GM19455 (cell line): ENCODE results near the gene ARHGAP24.
A peak's percentile ranks its signal among the peaks of the same experiment; 100 is the strongest.

Experiments
- ATAC-seq: cut with Tn5 transposase; IDR thresholded peaks from one replicate; pipeline ENCODE4 v1.9.1; 2021; ENCODE audit not compliant: unreplicated experiment

The ARHGAP24 gene

GRCh38 chr4:85772470-85772869 is 297.5 kb downstream of the ARHGAP24 start:
- no peak for ATAC-seq

- no peak for ATAC-seq
Observed at GRCh38 chr4:85773372-85773771, 298.4 kb downstream of the ARHGAP24 start.

DNA sequence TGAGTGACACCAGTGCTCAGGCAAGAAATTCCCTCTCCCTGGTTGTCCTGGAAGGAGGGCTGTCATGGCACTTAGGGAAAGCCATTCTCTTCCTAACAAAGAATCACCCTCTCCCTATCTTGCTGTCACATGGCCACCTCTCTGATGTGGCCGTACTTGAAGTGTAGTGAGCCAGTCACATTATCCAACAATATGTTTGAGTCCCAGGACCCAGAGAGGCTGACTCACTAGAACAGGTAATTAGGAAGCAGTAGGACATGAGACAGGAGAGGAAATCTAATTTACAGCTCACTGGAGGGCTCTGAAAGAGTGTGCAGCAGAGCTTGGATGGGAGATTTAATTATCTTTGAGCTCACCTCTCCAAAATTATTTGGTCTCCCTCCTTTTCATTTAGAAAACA is 299.1 kb downstream of the ARHGAP24 start:
- no peak for ATAC-seq

GRCh38 chr4:85774489-85774888 is 299.5 kb downstream of the ARHGAP24 start:
- ATAC-seq = no peak

DNA sequence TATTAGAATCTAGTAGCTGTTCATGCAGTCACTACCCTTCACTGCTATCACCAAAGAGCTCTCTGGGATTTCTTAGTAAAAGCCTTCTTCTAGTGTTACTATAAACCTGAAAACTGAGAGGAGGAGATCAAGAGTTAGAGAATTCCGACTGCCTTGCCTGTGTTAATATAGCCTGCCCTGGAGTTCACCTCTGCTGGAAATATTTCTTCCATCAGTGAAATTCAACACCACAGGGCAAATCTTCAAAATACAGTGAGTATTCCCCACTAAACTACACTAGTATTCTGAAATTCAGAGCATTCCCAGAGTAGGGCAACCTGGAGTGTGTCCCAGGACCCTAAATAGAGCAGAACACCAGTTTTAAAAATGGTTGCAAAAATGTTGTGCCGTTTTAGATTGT is 301.1 kb downstream of the ARHGAP24 start:
- no peak for ATAC-seq

DNA sequence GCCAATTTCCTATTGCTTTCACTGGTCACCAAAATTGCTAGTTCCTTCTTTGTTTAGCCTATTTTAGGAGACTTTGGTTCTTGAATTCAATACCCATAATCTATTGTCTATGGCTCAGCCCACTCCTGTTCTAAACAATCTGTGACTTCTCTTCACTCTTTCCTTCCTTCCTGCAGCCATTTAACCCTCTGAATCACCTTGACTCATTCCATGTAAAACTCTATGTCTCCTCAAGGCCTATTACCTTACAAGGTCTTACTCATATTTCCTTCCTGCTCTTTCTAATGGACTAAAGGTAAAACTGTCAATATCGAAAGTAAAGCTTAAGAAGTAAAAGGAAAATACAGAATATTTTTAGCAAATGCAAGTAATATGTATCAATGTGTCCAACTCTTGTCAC is 301.6 kb downstream of the ARHGAP24 start:
- no peak for ATAC-seq

DNA sequence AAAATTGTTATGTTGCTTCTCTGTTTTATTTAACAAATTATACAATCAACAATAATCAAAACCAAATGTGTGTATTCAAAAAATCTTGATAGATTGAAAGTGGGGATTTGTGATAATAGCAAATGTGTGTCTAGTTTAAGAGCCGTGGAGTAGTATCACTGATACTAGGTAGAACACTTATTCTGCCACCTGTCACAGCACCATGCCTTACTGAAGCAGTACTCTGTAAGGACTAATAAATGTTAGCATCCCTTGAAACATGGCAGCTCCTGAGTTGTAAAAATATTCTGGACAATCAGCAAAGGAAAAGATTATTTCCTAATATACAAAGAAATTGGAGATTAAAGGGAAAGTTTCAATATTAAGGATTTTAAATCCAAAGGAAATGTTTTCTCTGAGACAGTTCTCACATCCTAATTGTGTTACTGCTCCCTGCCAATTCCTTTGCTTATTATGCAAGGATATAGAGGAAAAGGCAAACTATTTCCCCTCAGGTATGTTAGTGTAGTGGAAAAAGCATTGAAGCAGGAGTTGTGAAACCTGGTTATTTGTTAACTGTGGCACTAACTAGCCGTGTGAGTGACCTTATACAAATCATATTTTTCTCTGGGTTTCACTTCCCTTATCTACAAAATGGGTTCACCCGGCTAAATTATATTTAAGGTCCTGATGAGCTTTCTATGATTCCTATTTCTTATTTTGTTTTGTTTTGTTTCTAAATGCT is 303.1 kb downstream of the ARHGAP24 start:
- ATAC-seq = peak; percentile 83

- peak; percentile 88 for ATAC-seq
Observed at GRCh38 chr4:85778632-85779131, 303.7 kb downstream of the ARHGAP24 start.

GRCh38 chr4:85779165-85779564 is 304.2 kb downstream of the ARHGAP24 start:
- ATAC-seq = peak; percentile 24

GRCh38 chr4:85780664-85781063 is 305.7 kb downstream of the ARHGAP24 start:
- no peak for ATAC-seq

DNA sequence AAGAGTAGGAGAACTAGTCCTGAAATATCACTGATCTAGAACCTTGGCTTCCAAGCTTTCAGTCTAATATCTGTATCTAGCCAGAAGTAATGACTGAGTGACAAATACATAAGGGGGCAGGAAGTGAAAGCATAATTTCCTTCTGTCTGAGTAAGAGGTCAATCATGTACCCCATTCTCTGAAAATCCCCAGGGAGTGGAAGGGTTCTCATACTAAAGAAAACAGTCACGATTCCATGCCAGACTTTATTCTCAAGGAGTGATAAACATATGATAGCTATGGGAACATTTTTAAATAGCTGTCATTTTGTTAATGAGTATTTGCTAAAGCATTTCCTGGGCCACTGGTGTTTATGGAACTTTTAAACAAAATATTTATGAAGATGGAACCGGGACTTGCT is 308.5 kb downstream of the ARHGAP24 start:
- ATAC-seq = no peak

DNA sequence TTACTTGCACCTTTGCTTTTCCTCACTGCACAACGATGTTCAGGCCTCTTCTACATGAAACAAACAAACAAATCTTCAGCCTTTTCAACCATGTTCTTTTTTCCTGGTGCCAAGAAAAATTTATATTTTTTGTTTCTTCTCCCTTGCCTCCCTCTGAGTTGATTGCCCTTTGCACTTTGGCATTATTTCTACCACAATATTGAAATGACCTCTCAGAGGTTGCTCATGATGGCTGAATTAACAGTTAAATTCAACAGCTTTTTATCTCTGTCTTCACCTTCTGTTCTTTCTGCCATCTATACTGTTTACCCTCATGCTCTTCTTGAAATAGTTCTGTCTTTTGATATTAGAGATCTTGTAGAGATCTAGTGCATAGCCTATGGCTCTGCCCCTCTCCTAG is 308.9 kb downstream of the ARHGAP24 start:
- ATAC-seq = no peak

GRCh38 chr4:85784348-85784747 is 309.4 kb downstream of the ARHGAP24 start:
- ATAC-seq = no peak

DNA sequence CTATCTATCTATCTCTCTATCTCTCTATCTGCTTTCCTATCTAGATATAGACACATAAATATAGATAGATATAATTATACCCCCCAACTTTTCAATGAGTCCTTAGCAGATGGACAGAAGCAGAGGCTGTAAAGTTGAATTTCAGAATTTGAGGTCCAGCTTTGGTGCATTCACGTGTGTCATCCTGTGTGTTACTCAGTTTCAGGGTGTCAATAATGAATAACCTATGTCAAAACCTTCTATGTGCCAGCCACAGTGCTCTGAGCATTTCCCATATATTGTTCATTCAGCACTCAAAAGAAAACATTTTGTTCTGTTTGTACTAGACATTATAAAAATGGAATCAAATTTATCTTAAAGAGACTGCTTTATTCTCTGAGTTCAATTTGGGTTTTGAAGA is 310.0 kb downstream of the ARHGAP24 start:
- ATAC-seq = no peak

GRCh38 chr4:85787133-85787532 is 312.2 kb downstream of the ARHGAP24 start:
- no peak for ATAC-seq

GRCh38 chr4:85788604-85789003 is 313.7 kb downstream of the ARHGAP24 start:
- ATAC-seq = no peak

DNA sequence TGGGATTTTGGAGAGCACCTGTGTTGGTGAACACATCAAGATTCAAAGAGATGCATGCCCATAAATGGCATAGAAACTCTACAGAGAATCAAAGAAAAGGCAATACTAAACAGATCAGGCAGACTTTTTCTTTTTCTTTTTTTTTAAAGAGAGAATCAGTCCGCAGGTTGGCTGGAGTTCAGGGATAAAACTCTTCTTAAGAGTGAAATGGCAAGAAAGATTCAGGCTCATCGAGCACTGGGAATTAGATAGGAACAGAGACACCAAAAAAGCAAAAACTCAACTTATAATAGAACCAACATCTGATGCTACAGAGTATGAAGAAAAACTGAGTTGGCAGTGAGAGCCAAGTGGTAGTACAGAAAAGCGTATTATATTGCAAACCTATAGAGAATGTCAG is 314.3 kb downstream of the ARHGAP24 start:
- ATAC-seq = no peak

GRCh38 chr4:85790582-85790981 is 315.6 kb downstream of the ARHGAP24 start:
- ATAC-seq = no peak

DNA sequence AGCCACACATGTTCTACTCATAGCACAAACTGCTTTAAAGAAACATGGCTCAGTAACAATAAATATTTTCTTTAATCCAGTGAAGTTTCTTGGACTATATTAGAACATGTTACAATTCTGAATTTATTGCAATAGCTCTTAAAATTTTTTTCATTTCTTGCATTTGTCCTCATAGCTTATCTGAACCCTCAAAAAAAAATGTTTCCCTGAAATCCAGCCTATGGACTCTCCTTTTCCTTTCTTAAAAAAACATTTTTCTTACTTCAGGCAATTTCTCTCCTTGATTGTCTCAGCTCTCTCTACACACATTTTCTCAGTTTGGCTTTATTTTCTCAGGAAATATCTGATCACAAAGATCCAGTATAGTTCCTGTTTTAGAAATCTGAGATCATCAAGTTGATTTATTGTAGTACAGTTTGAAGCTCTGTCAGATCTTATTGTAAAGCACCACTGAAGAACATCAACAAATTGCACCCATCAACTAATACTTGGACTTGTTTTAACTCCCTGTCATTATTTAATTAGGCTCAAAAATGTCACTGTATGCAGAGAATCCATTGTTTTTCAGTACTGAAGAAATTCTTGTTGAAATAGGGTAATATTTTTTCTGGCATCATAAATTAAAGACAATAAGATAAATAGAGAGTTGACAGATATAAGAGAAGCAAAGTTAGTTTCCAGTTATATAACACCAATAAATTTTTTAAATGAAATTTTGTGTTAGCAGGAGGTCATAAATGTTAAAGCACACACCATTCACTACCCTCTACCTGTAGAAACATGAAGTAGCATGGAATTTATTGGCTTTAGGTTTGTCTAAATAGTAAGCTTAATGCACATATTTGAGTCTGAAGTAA is 317.7 kb downstream of the ARHGAP24 start:
- ATAC-seq = no peak

DNA sequence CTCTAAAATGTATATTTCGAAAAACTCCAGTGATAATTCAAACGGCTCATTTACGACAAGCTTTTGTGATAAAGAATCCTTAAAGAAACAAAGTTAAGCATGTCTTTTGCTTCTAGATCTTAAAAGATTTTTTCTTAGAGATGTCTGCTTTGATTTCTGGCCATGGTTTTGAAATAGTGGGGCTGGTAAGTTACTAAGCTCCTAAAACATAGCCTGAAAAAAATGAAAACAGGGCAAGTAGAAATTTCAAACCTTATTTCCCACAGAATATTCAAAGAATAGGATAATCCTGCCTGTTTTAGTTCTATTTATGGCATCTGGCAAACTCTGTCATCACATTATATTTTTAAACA is 318.3 kb downstream of the ARHGAP24 start:
- no peak for ATAC-seq

DNA sequence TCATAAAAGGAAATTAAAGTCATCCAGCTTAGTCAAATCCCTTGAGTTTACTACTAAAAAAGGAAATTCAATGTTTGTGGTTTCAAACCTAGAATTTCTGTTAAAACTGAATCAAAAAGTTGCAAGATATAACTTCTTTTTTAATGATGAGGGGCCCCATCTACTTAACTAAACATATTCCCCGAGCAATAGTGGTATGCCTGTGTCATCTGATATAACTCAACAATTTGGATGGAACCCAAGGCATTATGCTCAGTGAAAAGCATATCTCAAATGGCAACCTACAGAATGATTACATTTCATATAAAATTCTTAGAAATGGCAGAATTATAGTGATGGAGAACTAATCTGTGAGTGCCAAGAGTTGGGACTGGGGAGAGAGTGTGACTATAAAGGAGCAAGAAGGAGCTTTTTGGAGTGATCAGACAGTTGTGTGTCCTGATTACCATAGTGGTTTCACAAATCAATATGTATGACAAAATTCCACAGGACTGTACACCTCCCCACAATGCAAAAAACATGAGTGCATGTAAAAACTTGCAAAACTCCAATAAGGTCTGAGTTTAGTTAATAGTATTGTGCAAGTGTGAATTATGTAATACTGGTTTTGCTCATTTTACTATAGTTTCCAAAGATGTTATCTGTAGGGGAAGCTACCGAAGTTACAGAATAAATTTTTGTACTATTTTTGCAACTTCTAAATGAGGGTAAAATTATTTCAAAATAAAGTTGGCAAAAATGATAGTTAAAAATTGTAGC is 323.2 kb downstream of the ARHGAP24 start:
- ATAC-seq = no peak

GRCh38 chr4:85803856-85804255 is 328.9 kb downstream of the ARHGAP24 start:
- ATAC-seq = no peak
